BLaER1 treated with 17β-estradiol and CSF1 and Interleukin-3, amounts not matched to agents 10 nM and 100 nM (cell line): ENCODE data around the gene RAD52.

Experiments used
- H3K27ac ChIP-seq, 11 experiments: shearing (Covaris generic); formaldehyde crosslinking; 2 replicates each; pipeline ENCODE4 v1.8.1; 2022
- H3K27me3 ChIP-seq, 11 experiments: shearing (Covaris generic); formaldehyde crosslinking; 2 replicates each; pipeline ENCODE4 v1.8.1; 2022
- H3K36me3 ChIP-seq, 11 experiments: shearing (Covaris generic); formaldehyde crosslinking; 2 replicates each; pipeline ENCODE4 v1.8.1; 2022
- H3K4me1 ChIP-seq, 10 experiments: shearing (Covaris generic); formaldehyde crosslinking; 2 replicates each; pipeline ENCODE4 v1.8.1; 2022
- H3K4me2 ChIP-seq, 11 experiments: shearing (Covaris generic); formaldehyde crosslinking; 2 replicates each; pipeline ENCODE4 v1.8.1; 2022
- H3K4me3 ChIP-seq, 10 experiments: shearing (Covaris generic); formaldehyde crosslinking; 2 replicates each; pipeline ENCODE4 v1.8.1; 2022
- H3K9ac ChIP-seq, 11 experiments: shearing (Covaris generic); formaldehyde crosslinking; 2 replicates each; pipeline ENCODE4 v1.8.1; 2022
- H3K9me3 ChIP-seq, 11 experiments: shearing (Covaris generic); formaldehyde crosslinking; replicated peaks in 1 of 11; 2 replicates each; pipeline ENCODE4 v1.8.1; 2022
- H4K20me1 ChIP-seq, 11 experiments: shearing (Covaris generic); formaldehyde crosslinking; 2 replicates each; pipeline ENCODE4 v1.8.1; 2022
- Cebpa-rat ChIP-seq, 11 experiments: shearing (Covaris generic); IDR thresholded peaks; 2 replicates each; pipeline ENCODE4 v1.8.1; 2022

The RAD52 gene

GRCh38 chr12:894226-894625 lies 55.3 kb downstream of the RAD52 start:
- Histone ChIP-seq H3K9me3 (no peaks in the 10 kb centered on the region), H3K4me2 (no peak overlapping the region), H3K27me3 (no peaks in the 10 kb centered on the region), H3K27ac (no peak overlapping the region), H3K9ac (no peak overlapping the region), H3K4me1 (no peaks in the 10 kb centered on the region), H4K20me1 (peaks cover 0 to 56% (median 0%) of the 10 kb centered on the region in 11 experiments; a peak in 5 of 22 replicates), H3K4me3 (no peak overlapping the region), H3K36me3 (peaks cover 95 to 100% (median 99%) of the 10 kb centered on the region in 11 experiments)
- no peak for TF ChIP-seq Cebpa-rat (IDR thresholded peaks at IDR 0.05)

GRCh38 chr12:886206-886605 lies 63.3 kb downstream of the RAD52 start:
- no peak overlapping the region for H3K4me2 ChIP-seq
- H3K4me3 ChIP-seq: no peak overlapping the region
- H3K9ac ChIP-seq: no peak overlapping the region
- no peak overlapping the region for H3K27ac ChIP-seq
- no peaks in the 10 kb centered on the region for H3K9me3 ChIP-seq
- peaks cover 98 to 100% (median 100%) of the 10 kb centered on the region in 11 experiments for H3K36me3 ChIP-seq
- H3K4me1 ChIP-seq: no peaks in the 10 kb centered on the region
- H4K20me1 ChIP-seq: peaks cover 0 to 37% (median 0%) of the 10 kb centered on the region in 11 experiments; a peak in 5 of 22 replicates
- no peak for TF ChIP-seq Cebpa-rat (IDR thresholded peaks at IDR 0.05)
- no peaks in the 10 kb centered on the region for H3K27me3 ChIP-seq

- Histone ChIP-seq H3K36me3 (peaks cover 98 to 100% (median 100%) of the 10 kb centered on the region in 11 experiments), H3K27ac (no peak overlapping the region), H3K9ac (no peak overlapping the region), H3K27me3 (no peaks in the 10 kb centered on the region), H4K20me1 (peaks cover 0 to 36% (median 0%) of the 10 kb centered on the region in 11 experiments; a peak in 6 of 22 replicates), H3K4me3 (no peak overlapping the region), H3K4me1 (no peaks in the 10 kb centered on the region), H3K9me3 (no peaks in the 10 kb centered on the region), H3K4me2 (no peak overlapping the region)
- no peak for TF ChIP-seq Cebpa-rat (IDR thresholded peaks at IDR 0.05)
These were observed 63.8 kb downstream of the RAD52 start for GRCh38 chr12:885701-886100.

- H3K27me3 ChIP-seq: no peaks in the 10 kb centered on the region
- peaks cover 0 to 41% (median 0%) of the 10 kb centered on the region in 11 experiments; a peak in 6 of 22 replicates for H4K20me1 ChIP-seq
- H3K4me1 ChIP-seq: no peaks in the 10 kb centered on the region
- no peak overlapping the region for H3K27ac ChIP-seq
- H3K9me3 ChIP-seq: no peaks in the 10 kb centered on the region
- TF ChIP-seq Cebpa-rat (IDR thresholded peaks at IDR 0.05): no peak
- peaks cover 99 to 100% (median 100%) of the 10 kb centered on the region in 11 experiments for H3K36me3 ChIP-seq
- no peak overlapping the region for H3K9ac ChIP-seq
- H3K4me2 ChIP-seq: no peak overlapping the region
- no peak overlapping the region for H3K4me3 ChIP-seq
These were observed 64.6 kb downstream of the RAD52 start for GRCh38 chr12:884746-885414.

GRCh38 chr12:880656-881055 lies 68.8 kb downstream of the RAD52 start:
- Histone ChIP-seq H3K9me3 (no peaks in the 10 kb centered on the region), H3K27me3 (no peaks in the 10 kb centered on the region), H4K20me1 (peaks cover 0 to 66% (median 0%) of the 10 kb centered on the region in 11 experiments; a peak in 6 of 22 replicates), H3K4me1 (no peaks in the 10 kb centered on the region), H3K36me3 (peaks cover 84 to 100% (median 97%) of the 10 kb centered on the region in 11 experiments), H3K4me3 (no peak overlapping the region), H3K4me2 (no peak overlapping the region), H3K9ac (no peak overlapping the region), H3K27ac (no peak overlapping the region)
- no peak for TF ChIP-seq Cebpa-rat (IDR thresholded peaks at IDR 0.05)

- H3K9ac ChIP-seq: no peak overlapping the region
- H4K20me1 ChIP-seq: peaks cover 0 to 66% (median 0%) of the 10 kb centered on the region in 11 experiments; a peak in 6 of 22 replicates
- no peak overlapping the region for H3K27ac ChIP-seq
- no peak overlapping the region for H3K4me2 ChIP-seq
- H3K27me3 ChIP-seq: no peaks in the 10 kb centered on the region
- H3K4me3 ChIP-seq: no peak overlapping the region
- H3K4me1 ChIP-seq: no peaks in the 10 kb centered on the region
- peaks cover 80 to 100% (median 94%) of the 10 kb centered on the region in 11 experiments for H3K36me3 ChIP-seq
- no peak for TF ChIP-seq Cebpa-rat (IDR thresholded peaks at IDR 0.05)
- H3K9me3 ChIP-seq: no peaks in the 10 kb centered on the region
These were observed 69.9 kb downstream of the RAD52 start for GRCh38 chr12:879641-880040.

- no peak for TF ChIP-seq Cebpa-rat (IDR thresholded peaks at IDR 0.05)
- Histone ChIP-seq H3K4me2 (no peak overlapping the region), H3K9me3 (no peaks in the 10 kb centered on the region), H3K4me3 (no peak overlapping the region), H3K27ac (no peak overlapping the region), H3K27me3 (no peaks in the 10 kb centered on the region), H3K4me1 (no peaks in the 10 kb centered on the region), H3K36me3 (peaks cover 68 to 100% (median 92%) of the 10 kb centered on the region in 11 experiments), H4K20me1 (peaks cover 0 to 79% (median 0%) of the 10 kb centered on the region in 11 experiments; a peak in 6 of 22 replicates), H3K9ac (no peak overlapping the region)
These were observed 75.5 kb downstream of the RAD52 start for GRCh38 chr12:873954-874353.

GRCh38 chr12:870378-870777 lies 79.1 kb downstream of the RAD52 start:
- Histone ChIP-seq H3K27me3 (no peaks in the 10 kb centered on the region), H3K9me3 (no peaks in the 10 kb centered on the region), H3K4me3 (no peak overlapping the region), H3K4me2 (no peak overlapping the region), H4K20me1 (peaks cover 0 to 83% (median 0%) of the 10 kb centered on the region in 11 experiments; a peak in 7 of 22 replicates), H3K27ac (no peak overlapping the region), H3K36me3 (peaks cover 76 to 100% (median 98%) of the 10 kb centered on the region in 11 experiments), H3K4me1 (no peaks in the 10 kb centered on the region), H3K9ac (no peak overlapping the region)
- no peak for TF ChIP-seq Cebpa-rat (IDR thresholded peaks at IDR 0.05)

- Histone ChIP-seq H3K27me3 (no peaks in the 10 kb centered on the region), H3K4me2 (no peak overlapping the region), H3K36me3 (peaks cover 78 to 100% (median 99%) of the 10 kb centered on the region in 11 experiments), H3K4me3 (no peak overlapping the region), H3K9ac (no peak overlapping the region), H4K20me1 (peaks cover 0 to 87% (median 0%) of the 10 kb centered on the region in 11 experiments; a peak in 7 of 22 replicates), H3K4me1 (no peaks in the 10 kb centered on the region), H3K27ac (no peak overlapping the region), H3K9me3 (no peaks in the 10 kb centered on the region)
- no peak for TF ChIP-seq Cebpa-rat (IDR thresholded peaks at IDR 0.05)
These were observed 80.8 kb downstream of the RAD52 start for GRCh38 chr12:868722-869121.

- no peak overlapping the region for H3K27ac ChIP-seq
- peaks cover 83 to 100% (median 98%) of the 10 kb centered on the region in 11 experiments for H3K36me3 ChIP-seq
- H3K4me3 ChIP-seq: no peak overlapping the region
- TF ChIP-seq Cebpa-rat (IDR thresholded peaks at IDR 0.05): no peak
- no peak overlapping the region for H3K9ac ChIP-seq
- H3K4me2 ChIP-seq: no peak overlapping the region
- H4K20me1 ChIP-seq: peaks cover 0 to 86% (median 0%) of the 10 kb centered on the region in 11 experiments; a peak in 7 of 22 replicates
- H3K4me1 ChIP-seq: no peaks in the 10 kb centered on the region
- H3K9me3 ChIP-seq: no peaks in the 10 kb centered on the region
- H3K27me3 ChIP-seq: no peaks in the 10 kb centered on the region
These were observed 81.6 kb downstream of the RAD52 start for GRCh38 chr12:867905-868304.
